K562 (cell line): ENCODE results near the gene ZNF862. TPM values are rescaled to one million over a fixed set of nuclear protein-coding genes. Genes with fewer than 3 reads are reported as not detected.

Experiments used
- ARHGAP35 ChIP-seq: fragments of 450-650 bp; IDR thresholded peaks from 2 replicates; pipeline ENCODE4 v1.6.1; 2018; ENCODE audit not compliant: partially characterized antibody
- HDAC1 ChIP-seq, 2 experiments: fragments of 450-650 bp; IDR thresholded peaks; 2 replicates each; pipeline ENCODE4 v1.6.1; 2016 to 2017; ENCODE audit warnings: inconsistent platforms in 1 of 2, mild to moderate bottlenecking in 1 of 2, moderate library complexity in 1 of 2
- HDAC6 ChIP-seq: IDR thresholded peaks from 2 replicates; pipeline ENCODE4 v1.6.1; 2012; ENCODE audit warnings: low read depth, mild to moderate bottlenecking, control low read depth, inconsistent platforms, low read length, moderate library complexity
- KDM4B ChIP-seq, 2 experiments: fragments of 450-650 bp in 1 of 2; sonication (generic) in 1 of 2; IDR thresholded peaks; 2 replicates each; pipeline ENCODE4 v1.6.1; 2016 to 2017; ENCODE audit warnings: borderline replicate concordance in 2 of 2, antibody characterized with exemption in 1 of 2, low read depth in 1 of 2, mild to moderate bottlenecking in 1 of 2
- PML ChIP-seq: IDR thresholded peaks from 2 replicates; pipeline ENCODE4 v1.6.1; 2012; ENCODE audit warnings: low read length, inconsistent platforms
- SAP30 ChIP-seq: fragments of 200-600 bp; sonication (generic); IDR thresholded peaks from 2 replicates; pipeline ENCODE4 v1.6.1; 2012; ENCODE audit warnings: borderline replicate concordance, low read depth, mild to moderate bottlenecking, moderate library complexity, low read length, control low read depth, inconsistent platforms; ENCODE audit not compliant: insufficient read depth, poor library complexity, severe bottlenecking
- SMAD4 ChIP-seq: fragments of 250-450 bp; sonication (Bioruptor Pico); conservative IDR thresholded peaks from 2 replicates; pipeline ENCODE4 v1.8.0; 2021; ENCODE audit warnings: inconsistent platforms, mild to moderate bottlenecking, moderate library complexity
- TCF15 ChIP-seq: fragments of 250-450 bp; sonication (Bioruptor Pico); IDR thresholded peaks from 2 replicates; pipeline ENCODE4 v1.8.0; 2022; ENCODE audit warnings: moderate library complexity, mild to moderate bottlenecking, inconsistent platforms
- THRAP3 ChIP-seq: fragments of 450-650 bp; IDR thresholded peaks from 2 replicates; pipeline ENCODE4 v1.6.1; 2016; ENCODE audit warnings: mild to moderate bottlenecking, inconsistent platforms, borderline replicate concordance
- ZNF134 ChIP-seq: fragments of 250-450 bp; sonication (Bioruptor Pico); conservative IDR thresholded peaks from 2 replicates; pipeline ENCODE4 v1.4.0; 2020
- ZNF384 ChIP-seq: IDR thresholded peaks from 2 replicates; pipeline ENCODE4 v1.6.1; 2012; ENCODE audit warnings: low read depth, low read length, improper control_type of control experiment
- ZNF561 ChIP-seq: fragments of 450-650 bp; formaldehyde crosslinking; conservative IDR thresholded peaks from 2 replicates; pipeline ENCODE4 v1.4.0; 2020; ENCODE audit warnings: mild to moderate bottlenecking, moderate library complexity
- ZNF696 ChIP-seq: fragments of 250-450 bp; sonication (Bioruptor Pico); conservative IDR thresholded peaks from 2 replicates; pipeline ENCODE4 v1.4.0; 2020; ENCODE audit warnings: mild to moderate bottlenecking, moderate library complexity
- ZNF699 ChIP-seq: fragments of 250-450 bp; sonication (Bioruptor Pico); IDR thresholded peaks from 2 replicates; pipeline ENCODE4 v1.8.0; 2021; ENCODE audit warnings: mild to moderate bottlenecking, moderate library complexity; ENCODE audit not compliant: insufficient replicate concordance
- polyA plus RNA-seq, 8 experiments: library from polyadenylated mRNA; depleted of rRNA in 4 of 8; stranded (reverse) in 5 of 8; unstranded in 3 of 8; fragments of >200 nt; fragmentation: Nextera tagmentation in 2 of 8; fragmentation: Illumina TruSeq in 1 of 8; extraction: Ambion mirVana in 2 of 8; extraction: Trizol in 1 of 8; gene quantifications; 2 replicates each; pipeline versions ENCODE4 v1.2.1 to v1.2.3, GENCODE V29; 2011 to 2014; ENCODE audit warnings: inconsistent platforms in 1 of 8, missing spikeins in 1 of 8
- total RNA-seq, 7 experiments: library from RNA; depleted of rRNA in 6 of 7; stranded (reverse); fragments of >200 nt in 6 of 7; fragmentation: Illumina TruSeq in 2 of 7; extraction: Trizol in 2 of 7; gene quantifications; 2 replicates each; pipeline versions ENCODE4 v1.2.1 to v1.2.3, GENCODE V29; 2011 to 2021; ENCODE audit warnings: low replicate concordance in 1 of 7
- TF ChIP-seq, protein P1 (sequence below): fragments of 200-800 bp; sonication (Bioruptor generic); IDR thresholded peaks from 2 replicates; pipeline ENCODE4 v1.6.1; 2016; ENCODE audit warnings: missing genetic modification characterization, missing compliant biosample characterization
- TF ChIP-seq, protein P2 (sequence below): fragments of 450-650 bp; IDR thresholded peaks from 2 replicates; pipeline ENCODE4 v1.6.1; 2016; ENCODE audit warnings: mild to moderate bottlenecking
- TF ChIP-seq, protein P3 (sequence below): fragments of 450-650 bp; formaldehyde crosslinking; IDR thresholded peaks from 2 replicates; pipeline ENCODE4 v1.4.0; 2020; ENCODE audit warnings: mild to moderate bottlenecking, moderate library complexity

Gene ZNF862
- total and polyA plus RNA-seq, 9 of the 15 experiments (the other 6 are each of a cell fraction or from before 2014, with no cell fraction given): 1.1 to 3.9 (median 2.6) TPM

GRCh38 chr7:149873074-149873969 is 35.1 kb downstream of the ZNF862 start, which contains the start of gene ATP6V0E2 (continued):
- TF ChIP-seq, protein P1, sequence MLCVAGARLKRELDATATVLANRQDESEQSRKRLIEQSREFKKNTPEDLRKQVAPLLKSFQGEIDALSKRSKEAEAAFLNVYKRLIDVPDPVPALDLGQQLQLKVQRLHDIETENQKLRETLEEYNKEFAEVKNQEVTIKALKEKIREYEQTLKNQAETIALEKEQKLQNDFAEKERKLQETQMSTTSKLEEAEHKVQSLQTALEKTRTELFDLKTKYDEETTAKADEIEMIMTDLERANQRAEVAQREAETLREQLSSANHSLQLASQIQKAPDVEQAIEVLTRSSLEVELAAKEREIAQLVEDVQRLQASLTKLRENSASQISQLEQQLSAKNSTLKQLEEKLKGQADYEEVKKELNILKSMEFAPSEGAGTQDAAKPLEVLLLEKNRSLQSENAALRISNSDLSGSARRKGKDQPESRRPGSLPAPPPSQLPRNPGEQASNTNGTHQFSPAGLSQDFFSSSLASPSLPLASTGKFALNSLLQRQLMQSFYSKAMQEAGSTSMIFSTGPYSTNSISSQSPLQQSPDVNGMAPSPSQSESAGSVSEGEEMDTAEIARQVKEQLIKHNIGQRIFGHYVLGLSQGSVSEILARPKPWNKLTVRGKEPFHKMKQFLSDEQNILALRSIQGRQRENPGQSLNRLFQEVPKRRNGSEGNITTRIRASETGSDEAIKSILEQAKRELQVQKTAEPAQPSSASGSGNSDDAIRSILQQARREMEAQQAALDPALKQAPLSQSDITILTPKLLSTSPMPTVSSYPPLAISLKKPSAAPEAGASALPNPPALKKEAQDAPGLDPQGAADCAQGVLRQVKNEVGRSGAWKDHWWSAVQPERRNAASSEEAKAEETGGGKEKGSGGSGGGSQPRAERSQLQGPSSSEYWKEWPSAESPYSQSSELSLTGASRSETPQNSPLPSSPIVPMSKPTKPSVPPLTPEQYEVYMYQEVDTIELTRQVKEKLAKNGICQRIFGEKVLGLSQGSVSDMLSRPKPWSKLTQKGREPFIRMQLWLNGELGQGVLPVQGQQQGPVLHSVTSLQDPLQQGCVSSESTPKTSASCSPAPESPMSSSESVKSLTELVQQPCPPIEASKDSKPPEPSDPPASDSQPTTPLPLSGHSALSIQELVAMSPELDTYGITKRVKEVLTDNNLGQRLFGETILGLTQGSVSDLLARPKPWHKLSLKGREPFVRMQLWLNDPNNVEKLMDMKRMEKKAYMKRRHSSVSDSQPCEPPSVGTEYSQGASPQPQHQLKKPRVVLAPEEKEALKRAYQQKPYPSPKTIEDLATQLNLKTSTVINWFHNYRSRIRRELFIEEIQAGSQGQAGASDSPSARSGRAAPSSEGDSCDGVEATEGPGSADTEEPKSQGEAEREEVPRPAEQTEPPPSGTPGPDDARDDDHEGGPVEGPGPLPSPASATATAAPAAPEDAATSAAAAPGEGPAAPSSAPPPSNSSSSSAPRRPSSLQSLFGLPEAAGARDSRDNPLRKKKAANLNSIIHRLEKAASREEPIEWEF: no peak
- TF ChIP-seq ARHGAP35 (no peak), SAP30 (no peak), THRAP3 (no peak), ZNF561 (no peak), KDM4B (IDR thresholded peaks at IDR 0.05; ENCODE audit: borderline replicate concordance in 2 of 2, low read depth in 1 of 2) (no peak), HDAC6 (no peak), ZNF699 (CRISPR knock-in tag) (no peak), SMAD4 (CRISPR knock-in tag) (peak; percentile 37; the same call in 1 of the 2 replicates), PML (no peak; the same call in 1 of the 2 replicates), ZNF696 (CRISPR knock-in tag) (no peak), ZNF134 (CRISPR knock-in tag) (no peak), ZNF384 (no peak), HDAC1 (IDR thresholded peaks at IDR 0.05) (no peak), TCF15 (no peak)
- TF ChIP-seq, protein P2, sequence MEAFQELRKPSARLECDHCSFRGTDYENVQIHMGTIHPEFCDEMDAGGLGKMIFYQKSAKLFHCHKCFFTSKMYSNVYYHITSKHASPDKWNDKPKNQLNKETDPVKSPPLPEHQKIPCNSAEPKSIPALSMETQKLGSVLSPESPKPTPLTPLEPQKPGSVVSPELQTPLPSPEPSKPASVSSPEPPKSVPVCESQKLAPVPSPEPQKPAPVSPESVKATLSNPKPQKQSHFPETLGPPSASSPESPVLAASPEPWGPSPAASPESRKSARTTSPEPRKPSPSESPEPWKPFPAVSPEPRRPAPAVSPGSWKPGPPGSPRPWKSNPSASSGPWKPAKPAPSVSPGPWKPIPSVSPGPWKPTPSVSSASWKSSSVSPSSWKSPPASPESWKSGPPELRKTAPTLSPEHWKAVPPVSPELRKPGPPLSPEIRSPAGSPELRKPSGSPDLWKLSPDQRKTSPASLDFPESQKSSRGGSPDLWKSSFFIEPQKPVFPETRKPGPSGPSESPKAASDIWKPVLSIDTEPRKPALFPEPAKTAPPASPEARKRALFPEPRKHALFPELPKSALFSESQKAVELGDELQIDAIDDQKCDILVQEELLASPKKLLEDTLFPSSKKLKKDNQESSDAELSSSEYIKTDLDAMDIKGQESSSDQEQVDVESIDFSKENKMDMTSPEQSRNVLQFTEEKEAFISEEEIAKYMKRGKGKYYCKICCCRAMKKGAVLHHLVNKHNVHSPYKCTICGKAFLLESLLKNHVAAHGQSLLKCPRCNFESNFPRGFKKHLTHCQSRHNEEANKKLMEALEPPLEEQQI: no peak
- TF ChIP-seq, protein P3, sequence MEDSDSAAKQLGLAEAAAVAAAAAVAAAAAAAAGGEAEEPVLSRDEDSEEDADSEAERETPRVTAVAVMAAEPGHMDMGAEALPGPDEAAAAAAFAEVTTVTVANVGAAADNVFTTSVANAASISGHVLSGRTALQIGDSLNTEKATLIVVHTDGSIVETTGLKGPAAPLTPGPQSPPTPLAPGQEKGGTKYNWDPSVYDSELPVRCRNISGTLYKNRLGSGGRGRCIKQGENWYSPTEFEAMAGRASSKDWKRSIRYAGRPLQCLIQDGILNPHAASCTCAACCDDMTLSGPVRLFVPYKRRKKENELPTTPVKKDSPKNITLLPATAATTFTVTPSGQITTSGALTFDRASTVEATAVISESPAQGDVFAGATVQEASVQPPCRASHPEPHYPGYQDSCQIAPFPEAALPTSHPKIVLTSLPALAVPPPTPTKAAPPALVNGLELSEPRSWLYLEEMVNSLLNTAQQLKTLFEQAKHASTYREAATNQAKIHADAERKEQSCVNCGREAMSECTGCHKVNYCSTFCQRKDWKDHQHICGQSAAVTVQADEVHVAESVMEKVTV (CRISPR knock-in tag): no peak; the same call in 1 of the 2 replicates
